HG02840 (cell line): ENCODE results near the gene DCTN4.

ENCODE experiments used
- ATAC-seq: cut with Tn5 transposase; IDR thresholded peaks from one replicate; pipeline ENCODE4 v1.9.1; 2021; ENCODE audit warnings: mild to moderate bottlenecking, moderate library complexity, moderate number of reproducible peaks; ENCODE audit not compliant: unreplicated experiment, low FRiP score

The DCTN4 gene

GRCh38 chr5:150672237-150672883 is 86.5 kb downstream of the DCTN4 start:
- no peak for ATAC-seq

- ATAC-seq, result no peak
Observed at GRCh38 chr5:150671509-150672236, 87.1 kb downstream of the DCTN4 start.

DNA sequence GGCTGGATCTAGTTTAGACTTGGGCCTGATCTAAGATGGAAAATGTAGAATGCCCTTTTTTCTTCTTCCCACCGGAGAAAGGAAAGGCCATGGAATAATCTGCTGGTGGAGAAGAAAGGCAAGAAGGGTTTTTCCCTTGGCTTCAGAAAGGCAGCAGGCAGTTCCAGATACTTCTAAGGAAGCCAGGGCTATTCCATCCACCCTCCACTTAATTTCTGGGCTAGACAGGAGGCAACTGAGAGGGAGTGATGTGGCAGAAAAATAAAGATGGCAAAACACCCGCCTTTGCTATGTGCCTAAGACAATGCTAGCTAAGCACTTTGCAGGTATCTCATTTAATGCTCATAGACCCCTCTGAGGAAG is 87.9 kb downstream of the DCTN4 start:
- no peak for ATAC-seq

- no peak for ATAC-seq
Observed at GRCh38 chr5:150670275-150670947, 88.4 kb downstream of the DCTN4 start.

DNA sequence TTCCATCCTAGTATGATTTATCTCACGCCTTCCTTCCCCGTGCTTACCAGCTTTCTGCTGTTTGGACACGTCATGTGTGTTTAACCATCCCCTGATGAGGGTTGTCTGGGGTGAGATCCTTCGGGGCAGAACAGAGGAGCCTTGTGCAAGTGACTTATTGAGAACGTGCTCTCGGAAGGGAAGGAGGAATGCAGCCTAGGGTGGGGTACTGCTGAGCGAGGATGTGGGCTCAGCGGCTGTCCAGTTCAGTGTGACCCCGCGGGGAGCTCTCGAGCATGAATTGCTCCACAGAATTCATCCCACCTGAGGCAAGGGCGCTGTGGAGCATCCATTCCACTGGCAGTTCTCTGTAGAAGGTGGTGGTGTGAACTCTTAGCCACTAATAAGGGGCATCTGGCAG is 93.8 kb downstream of the DCTN4 start:
- no peak for ATAC-seq

DNA sequence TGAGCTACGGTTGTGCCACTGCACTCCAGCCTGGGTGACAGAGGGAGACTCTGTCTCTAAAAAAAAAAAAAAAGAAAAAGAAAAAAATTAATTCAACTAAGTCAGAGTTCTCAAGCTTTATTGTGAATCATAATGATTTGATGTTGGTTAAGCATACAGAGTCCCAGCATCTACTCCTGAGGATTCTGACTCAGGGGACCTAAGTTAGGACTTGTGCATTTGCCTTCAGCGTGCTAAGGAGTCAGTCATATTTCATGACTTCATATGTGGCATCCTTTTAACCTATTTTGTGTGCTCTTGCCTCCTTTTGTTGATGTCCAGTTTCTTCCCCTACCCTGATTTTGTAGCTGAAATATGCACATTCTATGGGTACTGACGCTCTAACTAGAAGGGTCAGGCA is 94.9 kb downstream of the DCTN4 start:
- ATAC-seq, result no peak

DNA sequence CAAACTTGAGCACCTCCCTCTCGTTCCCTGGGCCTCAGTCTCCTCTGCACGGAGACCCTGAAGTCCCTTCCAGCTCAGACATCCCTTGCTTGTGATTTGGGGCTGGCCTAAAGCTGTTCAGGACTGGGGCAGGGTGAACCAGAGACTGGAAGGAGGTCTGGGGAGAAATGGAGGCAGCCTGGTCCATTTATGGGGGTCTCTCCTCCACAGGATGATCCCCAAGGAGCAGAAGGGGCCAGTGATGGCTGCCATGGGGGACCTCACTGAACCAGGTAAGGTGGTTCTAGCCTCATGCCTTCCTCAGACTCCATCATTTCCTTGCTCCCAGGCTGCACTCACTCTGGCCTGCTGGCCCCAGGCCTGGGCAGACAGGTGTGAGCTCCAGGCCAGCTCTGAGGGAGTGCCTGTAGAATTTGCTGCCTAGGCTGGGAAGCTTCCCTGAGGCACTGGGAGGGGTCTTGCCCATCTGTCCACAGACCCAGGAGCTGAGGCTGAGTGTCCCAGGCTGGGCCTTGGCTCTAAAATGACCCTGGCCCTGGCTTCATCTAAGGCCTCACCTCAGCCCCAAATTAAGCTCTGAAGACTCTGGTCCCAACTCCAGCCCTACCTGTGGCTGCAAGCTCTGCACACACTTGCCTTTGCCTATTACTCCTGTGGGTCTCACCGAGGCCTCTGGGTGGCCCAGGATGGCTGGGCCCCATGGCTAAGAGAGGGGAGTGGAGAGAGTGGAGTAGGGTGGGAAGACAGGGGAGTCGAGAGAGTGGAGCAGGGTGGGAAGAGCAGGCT is 95.9 kb downstream of the DCTN4 start:
- ATAC-seq, result no peak

- ATAC-seq, result no peak
Observed at GRCh38 chr5:150661821-150662596, 96.8 kb downstream of the DCTN4 start.

DNA sequence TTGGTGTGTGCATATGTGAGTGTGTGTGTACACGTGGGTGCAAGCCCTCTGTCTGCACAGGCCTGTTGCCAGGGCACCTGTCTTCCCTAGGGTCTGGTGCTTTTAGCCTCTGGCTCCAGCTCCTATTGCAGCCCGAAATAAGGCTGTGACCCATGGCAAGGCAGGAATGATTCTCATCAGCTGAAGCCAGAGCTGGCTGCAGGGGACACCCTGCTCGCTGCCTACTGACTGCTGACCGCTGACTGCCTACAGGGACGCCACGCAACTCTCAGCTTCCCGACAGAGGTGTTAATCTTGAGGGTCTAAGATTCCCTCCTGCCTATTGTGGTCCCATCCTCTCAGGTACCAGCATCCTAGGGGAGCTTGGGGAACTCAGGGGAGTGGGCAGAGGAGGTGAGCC is 97.7 kb downstream of the DCTN4 start, which contains the start of gene MYOZ3:
Gene MYOZ3 (plus strand): TSS at position 166 of the 400 bp plus-strand sequence. CDS start 1,691 bp downstream, outside the sequence.
- ATAC-seq, result no peak

DNA sequence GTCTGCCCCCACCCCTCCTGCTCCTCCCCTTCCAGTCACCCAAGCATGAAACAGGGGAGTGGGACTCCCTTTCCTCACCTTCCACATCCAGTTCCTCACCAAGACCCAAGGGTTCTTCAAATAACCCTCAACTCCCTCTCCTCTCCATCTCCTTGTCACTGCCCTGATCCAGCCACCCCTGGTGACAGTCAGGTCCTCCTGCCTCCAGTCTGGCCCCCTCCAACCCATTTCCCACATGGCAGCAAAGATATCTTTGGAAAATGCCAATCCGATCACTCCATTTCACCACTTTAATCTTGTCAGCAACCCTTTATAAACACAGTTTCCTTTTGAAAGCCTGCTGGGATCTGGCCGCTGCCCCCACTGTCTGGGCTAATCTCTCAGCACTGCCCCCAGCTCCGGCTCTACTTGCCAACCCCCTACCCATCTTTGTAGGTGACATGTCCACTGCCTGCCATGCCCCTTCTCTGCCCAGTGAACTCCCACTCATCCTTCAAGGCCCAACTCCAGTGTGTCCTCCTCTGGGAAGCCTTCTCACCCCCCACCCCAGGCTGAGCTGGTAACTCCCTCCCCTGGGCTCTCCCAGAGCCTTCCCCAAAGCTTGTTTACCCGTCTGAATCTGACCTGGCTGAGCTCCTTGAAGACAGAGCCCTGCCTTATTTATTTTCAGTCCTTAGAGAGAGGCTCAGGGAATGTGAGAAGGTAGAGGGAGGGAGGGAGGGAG is 98.5 kb downstream of the DCTN4 start:
- ATAC-seq, result no peak

DNA sequence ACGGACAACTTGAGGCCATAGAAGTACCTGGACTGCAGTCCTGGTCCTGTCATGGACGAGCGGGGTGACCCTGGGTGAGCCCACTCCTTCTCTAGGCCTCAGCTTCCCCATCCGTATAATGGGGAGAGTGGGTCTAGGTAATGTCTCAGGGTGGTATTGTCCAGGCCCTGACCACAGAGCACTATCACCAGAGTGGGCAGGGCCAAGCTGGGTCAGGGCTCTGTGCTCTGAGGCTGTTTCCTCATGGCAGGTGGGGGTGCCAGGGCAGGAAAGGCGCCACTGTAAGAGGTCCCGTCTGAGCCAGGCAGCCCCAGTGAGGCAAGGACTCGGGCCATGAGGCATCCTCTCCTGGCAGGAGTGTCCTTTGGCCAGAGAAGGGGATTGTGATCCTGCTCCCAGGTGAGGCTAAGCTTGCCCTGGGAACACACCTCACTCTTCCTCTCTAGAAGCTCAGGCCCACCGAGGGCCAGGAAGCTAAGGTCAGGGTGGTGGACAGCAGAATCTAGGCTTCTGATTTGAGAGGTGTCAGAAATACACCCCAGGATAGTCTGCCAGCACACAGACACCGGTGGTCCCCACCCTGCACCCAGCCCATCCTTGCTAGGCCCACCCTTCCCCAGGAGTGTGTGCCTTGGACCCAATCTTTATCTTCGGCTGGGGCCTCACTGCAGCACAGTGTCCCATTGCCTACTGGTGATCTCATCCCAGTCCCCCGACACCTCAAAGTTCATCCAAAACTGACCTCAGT is 99.3 kb downstream of the DCTN4 start:
- ATAC-seq, result no peak

DNA sequence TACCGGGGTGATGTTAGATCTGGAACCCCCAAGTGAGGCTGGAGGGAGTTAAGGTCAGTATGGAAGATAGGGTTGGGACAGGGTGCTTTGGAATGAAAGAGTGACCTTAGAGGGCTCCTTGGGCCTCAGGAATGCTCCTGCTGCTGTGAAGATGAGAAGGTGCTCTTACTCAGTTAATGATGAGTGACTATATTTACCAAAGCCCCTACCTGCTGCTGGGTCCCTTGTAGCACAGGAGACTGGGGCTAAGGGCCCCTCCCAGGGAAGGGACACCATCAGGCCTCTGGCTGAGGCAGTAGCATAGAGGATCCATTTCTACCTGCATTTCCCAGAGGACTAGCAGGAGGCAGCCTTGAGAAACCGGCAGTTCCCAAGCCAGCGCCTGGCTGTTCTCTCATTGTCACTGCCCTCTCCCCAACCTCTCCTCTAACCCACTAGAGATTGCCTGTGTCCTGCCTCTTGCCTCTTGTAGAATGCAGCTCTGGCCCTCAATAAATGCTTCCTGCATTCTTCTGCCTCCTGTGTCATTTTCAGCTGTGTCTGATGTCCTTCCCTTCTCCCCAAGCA is 100.0 kb downstream of the DCTN4 start:
- no peak for ATAC-seq
